Neuron (in vitro differentiated cells): ENCODE data around the gene UBE2D2.
"Not testable (repeated sequence)": the region's sequence is repeated elsewhere in the genome, so short reads cannot be mapped to it uniquely, and the experiment has no call there.

Experiments
- H2AFZ ChIP-seq: one replicate; pipeline ENCODE4 v1.6.1; 2013; ENCODE audit warnings: low read depth, mild to moderate bottlenecking, inconsistent platforms, low read length, moderate library complexity
- H3K27me3 ChIP-seq: one replicate; pipeline ENCODE4 v1.6.1; 2013; ENCODE audit warnings: low read length; ENCODE audit not compliant: insufficient read depth
- H3K36me3 ChIP-seq: one replicate; pipeline ENCODE4 v1.6.1; 2013; ENCODE audit warnings: low read length; ENCODE audit not compliant: insufficient read depth
- H3K4me1 ChIP-seq: one replicate; pipeline ENCODE4 v1.6.1; 2013; ENCODE audit warnings: low read length; ENCODE audit not compliant: insufficient read depth
- H3K4me3 ChIP-seq: 2 replicates; pipeline ENCODE4 v1.5.1; 2013; ENCODE audit warnings: mild to moderate bottlenecking, low read length, moderate library complexity
- H3K9me3 ChIP-seq: one replicate; pipeline ENCODE4 v1.6.1; 2013; ENCODE audit warnings: low read length

Gene UBE2D2

DNA sequence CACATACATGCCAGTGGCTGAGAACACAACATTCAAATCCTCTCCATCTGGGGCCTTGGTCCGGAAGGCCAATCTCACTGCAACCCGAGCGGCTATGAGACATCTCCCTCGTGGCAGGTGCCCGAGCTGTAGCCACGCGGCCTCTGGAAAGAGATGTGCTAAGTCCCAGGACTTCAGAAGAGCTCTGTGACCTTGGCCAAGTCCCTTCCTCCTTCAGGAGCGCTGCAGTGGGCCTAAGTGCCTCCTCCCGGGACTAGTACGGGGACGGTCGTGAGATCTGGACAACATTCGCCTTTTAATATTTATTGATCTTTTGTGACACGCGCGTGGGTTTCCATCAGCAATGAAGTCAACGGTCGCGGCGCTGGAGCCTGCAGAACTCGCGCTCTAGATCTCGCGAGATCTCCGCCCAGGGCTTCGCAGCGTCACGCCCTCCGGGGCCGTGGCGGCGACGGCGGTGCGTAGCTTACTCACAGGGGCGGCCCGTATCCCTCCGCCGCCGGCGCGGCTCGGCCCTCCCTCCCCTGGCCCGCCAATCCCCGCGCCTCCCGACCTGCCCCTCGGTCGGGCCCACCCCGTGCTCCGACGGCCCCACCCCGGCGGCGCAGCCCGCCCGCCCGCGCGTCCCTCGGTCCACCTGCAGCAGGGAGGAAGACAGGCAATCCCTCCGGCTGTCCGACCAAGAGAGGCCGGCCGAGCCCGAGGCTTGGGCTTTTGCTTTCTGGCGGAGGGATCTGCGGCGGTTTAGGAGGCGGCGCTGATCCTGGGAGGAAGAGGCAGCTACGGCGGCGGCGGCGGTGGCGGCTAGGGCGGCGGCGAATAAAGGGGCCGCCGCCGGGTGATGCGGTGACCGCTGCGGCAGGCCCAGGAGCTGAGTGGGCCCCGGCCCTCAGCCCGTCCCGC is at the start of gene UBE2D2:
TSS of gene UBE2D2 (plus strand) at position 588 of the 903 bp plus-strand sequence. CDS start 453 bp downstream, outside the sequence.
- Histone ChIP-seq H2AFZ (peak within 1 kb of the TSS; percentile 88), H3K9me3 (no peaks in the 10 kb centered on the region), H3K4me3 (peak within 1 kb of the TSS; percentile 78), H3K27me3 (no peaks in the 10 kb centered on the region), H3K36me3 (peaks cover 22% of the 10 kb centered on the region), H3K4me1 (peaks cover 10% of the 10 kb centered on the region)

DNA sequence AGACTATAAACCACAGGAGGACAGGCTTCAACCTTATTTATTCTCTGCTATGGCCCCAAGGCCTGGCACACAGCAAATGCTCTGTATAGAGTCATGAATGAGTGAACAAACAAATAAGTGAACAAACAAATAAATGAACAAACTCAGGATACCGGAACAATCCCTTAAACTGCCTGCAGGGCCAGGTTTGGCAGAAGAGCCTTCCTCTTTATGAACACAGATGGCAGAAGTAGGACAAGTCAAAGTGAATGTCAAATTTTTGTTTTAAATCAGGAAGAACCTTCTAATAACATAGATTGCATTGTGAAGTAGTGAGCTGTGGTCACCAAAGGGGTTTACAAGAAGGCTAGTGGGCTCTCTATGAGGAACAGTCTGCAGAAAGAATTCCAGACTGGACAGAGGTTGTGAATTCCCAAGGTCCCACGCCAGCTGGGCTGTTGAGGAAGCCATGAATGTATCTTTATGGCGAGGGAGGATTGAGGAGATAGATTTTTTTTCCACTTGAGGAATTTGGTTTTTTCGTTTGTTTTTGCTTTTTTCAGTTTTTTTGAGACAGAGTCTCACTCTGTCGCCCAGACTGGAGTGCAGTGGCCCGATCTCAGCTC is 48.3 kb upstream of the UBE2D2 start:
- H2AFZ ChIP-seq, result no peak overlapping the region
- no peaks in the 10 kb centered on the region for H3K9me3 ChIP-seq
- no peaks in the 10 kb centered on the region for H3K36me3 ChIP-seq
- peaks cover 3% of the 10 kb centered on the region for H3K4me1 ChIP-seq
- peaks cover 2% of the 10 kb centered on the region for H3K27me3 ChIP-seq
- no peak overlapping the region for H3K4me3 ChIP-seq

DNA sequence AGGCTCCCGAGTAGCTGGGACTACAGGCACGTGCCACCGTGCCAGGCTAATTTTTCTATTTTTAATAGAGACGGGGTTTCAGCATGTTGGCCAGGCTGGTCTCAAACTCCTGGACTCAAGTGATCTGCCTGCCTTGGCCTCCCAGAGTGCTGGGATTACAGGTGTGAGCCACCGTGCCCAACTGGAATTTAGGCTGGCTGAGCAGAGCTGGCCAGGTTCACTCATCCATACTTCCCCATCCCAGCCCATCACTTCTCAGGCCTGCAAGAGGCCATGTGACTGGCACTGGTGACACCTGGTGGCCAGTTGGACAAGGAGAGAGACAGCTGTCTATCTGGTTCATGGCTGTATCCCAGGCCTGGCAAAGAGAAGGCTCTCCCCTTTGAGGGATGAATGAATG is 47.7 kb upstream of the UBE2D2 start:
- H3K36me3 ChIP-seq, H2AFZ ChIP-seq, H3K27me3 ChIP-seq, H3K4me3 ChIP-seq, H3K4me1 ChIP-seq, H3K9me3 ChIP-seq: not testable (repeated sequence)

DNA sequence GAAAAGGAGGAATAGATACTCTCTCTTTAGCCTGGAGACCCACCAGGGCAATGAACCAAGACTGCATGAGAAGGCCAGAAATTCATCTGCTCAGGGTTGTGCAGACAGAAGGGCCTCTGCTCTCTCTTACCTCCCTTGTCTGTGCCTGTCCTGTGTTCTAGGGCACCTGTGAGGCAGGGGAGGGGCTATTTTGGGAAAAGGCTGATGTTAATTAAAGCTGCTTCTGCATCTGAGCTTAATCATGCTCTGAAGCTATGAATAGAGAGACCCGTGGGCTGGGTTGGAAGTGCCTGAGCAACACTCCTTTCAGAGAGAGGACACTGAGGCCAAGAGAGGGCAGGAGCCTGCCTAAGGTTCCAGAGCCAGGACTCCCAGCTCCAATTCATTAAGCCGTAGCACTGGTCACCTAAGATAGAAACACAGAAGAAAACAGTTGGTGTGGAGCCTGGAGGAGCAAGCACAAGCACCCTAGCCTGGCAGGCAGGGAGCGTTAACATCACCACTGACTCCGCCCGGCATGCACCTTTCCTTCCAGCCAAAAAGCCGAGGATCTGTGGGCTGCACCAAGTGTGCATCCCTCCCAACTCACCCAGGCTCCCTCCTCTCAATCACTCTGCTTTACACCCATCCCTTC is 47.2 kb upstream of the UBE2D2 start:
- Histone ChIP-seq H3K4me1 (peaks cover 9% of the 10 kb centered on the region), H3K4me3 (no peak overlapping the region), H3K9me3 (no peaks in the 10 kb centered on the region), H3K36me3 (no peaks in the 10 kb centered on the region), H3K27me3 (peaks cover under 1% of the 10 kb centered on the region), H2AFZ (no peak overlapping the region)

DNA sequence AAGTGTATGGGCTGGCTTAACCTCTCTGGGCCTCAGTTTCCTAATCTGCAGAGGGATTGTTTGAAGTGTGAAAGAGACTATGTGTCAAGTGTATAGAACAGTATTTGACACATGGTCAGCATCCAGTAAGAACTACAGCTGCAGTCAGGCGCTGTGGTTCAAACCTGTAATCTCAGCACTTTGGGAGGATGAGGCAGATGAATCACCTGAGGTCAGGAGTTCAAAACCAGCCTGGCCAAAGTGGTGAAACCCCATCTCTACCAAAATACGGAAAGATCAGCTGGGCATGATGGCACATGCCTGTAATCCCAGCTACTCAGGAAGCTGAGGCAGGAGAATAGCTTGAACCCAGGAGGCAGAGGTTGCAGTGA is 46.7 kb upstream of the UBE2D2 start:
- no peaks in the 10 kb centered on the region for H3K9me3 ChIP-seq
- no peak overlapping the region for H2AFZ ChIP-seq
- H3K36me3 ChIP-seq, result no peaks in the 10 kb centered on the region
- no peaks in the 10 kb centered on the region for H3K27me3 ChIP-seq
- peaks cover 9% of the 10 kb centered on the region for H3K4me1 ChIP-seq
- H3K4me3 ChIP-seq, result no peak overlapping the region

DNA sequence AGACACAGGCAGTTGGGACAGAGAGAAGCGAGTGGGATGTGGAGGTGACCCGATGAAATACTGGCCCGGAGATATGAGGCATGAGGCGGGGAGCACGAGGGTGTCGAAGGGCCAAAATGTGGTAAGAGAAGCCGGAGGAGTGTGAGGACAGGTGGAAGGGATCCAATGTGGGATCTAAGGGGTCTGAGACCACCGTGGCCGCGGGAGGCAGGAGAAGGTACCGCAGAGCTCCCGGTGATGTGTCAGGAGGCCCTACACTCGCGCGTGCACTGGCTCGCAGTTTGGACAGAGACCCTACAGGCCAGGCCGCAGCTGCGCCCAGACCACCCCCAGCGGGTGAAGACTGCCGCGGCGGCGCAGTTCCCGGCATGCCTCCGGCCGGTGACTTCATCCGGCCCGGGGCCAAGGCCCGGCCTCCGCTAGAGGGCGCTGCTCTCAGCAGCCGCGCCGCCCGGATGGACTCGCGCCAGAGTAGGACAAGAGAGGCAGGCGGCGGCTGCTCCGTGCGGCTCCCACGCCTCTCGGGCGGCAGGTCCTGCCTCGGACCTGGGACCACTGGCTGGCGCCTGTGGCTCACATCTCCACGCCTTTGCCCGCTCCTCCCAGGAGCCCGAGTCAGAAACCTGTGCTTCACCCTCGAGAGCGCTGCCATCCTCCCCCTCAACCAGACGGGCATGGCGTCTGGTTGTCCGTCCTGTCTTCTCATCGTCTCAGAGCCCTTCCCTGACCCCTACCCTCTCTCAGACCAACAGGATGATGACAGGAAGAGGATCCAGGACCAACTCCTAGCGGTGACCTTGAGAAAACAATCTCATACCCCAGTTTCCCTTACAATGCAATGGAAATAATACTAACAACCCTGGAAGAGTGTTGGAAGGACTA is 43.2 kb upstream of the UBE2D2 start:
- H3K4me1 ChIP-seq, result peaks cover 9% of the 10 kb centered on the region
- no peaks in the 10 kb centered on the region for H3K9me3 ChIP-seq
- no peaks in the 10 kb centered on the region for H3K27me3 ChIP-seq

DNA sequence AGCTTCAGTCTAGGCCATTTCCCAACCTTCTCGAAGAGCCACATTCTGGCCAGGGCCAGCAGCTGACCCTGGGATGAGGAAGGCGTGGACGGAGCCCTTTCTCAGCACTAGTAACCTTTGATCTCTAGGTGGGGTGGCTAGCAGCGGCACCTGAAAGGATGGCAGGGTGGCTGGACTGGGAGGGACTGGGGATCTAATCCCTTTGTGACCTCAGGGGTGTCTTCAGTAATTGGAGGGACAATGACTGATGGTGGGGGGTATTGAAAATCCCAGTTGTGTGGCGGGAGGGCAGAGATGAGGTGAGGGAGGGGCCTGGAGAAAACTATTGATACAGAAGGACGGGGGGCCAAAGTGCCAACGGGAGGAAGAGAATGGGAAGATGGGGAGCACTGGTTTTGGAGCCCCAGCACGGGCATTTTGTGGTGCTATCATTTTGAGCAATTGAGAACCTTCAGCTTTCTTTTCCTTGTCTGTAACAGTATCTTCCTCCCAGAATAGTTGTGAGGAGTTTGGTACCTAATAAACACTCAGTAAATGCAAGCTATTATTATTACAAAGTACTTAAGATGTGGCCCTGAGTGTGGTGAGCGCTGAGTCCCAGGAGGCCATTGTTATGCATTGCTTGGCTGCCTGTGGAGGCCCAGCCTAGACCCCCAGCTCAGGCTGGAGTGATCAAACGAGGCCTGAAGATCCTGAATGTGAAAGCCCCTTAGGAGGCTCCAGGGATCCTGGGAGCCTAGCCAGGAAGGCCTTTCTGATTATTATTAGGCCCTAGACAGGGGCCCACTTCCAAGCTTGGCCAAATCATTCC is 37.3 kb upstream of the UBE2D2 start:
- no peaks in the 10 kb centered on the region for H3K9me3 ChIP-seq
- no peaks in the 10 kb centered on the region for H3K27me3 ChIP-seq
- no peak overlapping the region for H2AFZ ChIP-seq
- H3K4me3 ChIP-seq, result no peak overlapping the region
- H3K36me3 ChIP-seq, result no peaks in the 10 kb centered on the region
- H3K4me1 ChIP-seq, result peaks cover 22% of the 10 kb centered on the region

More for the DNA sequence above, 43.2 kb upstream of the UBE2D2 start:
- peak overlapping the region; percentile 53 for H3K4me3 ChIP-seq
- peak overlapping the region; percentile 82 for H2AFZ ChIP-seq
- no peaks in the 10 kb centered on the region for H3K36me3 ChIP-seq

DNA sequence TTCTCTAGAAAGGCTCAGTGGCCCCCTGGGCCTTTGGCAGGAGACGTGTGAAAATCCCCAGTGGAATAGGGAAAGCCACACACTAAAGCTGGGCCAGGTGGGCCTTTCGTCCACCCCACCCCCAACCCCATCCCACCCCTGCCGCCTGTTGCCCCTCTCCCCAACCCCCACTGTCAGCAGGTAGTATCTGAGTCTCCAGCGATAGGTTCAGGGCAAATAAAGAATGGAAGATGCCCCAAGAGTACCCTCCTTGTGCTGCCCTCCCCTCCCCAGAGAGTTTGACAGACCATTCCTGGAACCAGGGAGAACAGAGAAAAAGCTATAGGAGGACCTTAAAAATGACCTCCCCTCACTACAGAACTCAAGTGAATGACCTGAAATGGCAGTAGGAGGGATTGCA is 36.7 kb upstream of the UBE2D2 start:
- Histone ChIP-seq H3K4me3 (no peak overlapping the region), H3K36me3 (no peaks in the 10 kb centered on the region), H2AFZ (no peak overlapping the region), H3K4me1 (peaks cover 22% of the 10 kb centered on the region), H3K9me3 (no peaks in the 10 kb centered on the region), H3K27me3 (no peaks in the 10 kb centered on the region)

DNA sequence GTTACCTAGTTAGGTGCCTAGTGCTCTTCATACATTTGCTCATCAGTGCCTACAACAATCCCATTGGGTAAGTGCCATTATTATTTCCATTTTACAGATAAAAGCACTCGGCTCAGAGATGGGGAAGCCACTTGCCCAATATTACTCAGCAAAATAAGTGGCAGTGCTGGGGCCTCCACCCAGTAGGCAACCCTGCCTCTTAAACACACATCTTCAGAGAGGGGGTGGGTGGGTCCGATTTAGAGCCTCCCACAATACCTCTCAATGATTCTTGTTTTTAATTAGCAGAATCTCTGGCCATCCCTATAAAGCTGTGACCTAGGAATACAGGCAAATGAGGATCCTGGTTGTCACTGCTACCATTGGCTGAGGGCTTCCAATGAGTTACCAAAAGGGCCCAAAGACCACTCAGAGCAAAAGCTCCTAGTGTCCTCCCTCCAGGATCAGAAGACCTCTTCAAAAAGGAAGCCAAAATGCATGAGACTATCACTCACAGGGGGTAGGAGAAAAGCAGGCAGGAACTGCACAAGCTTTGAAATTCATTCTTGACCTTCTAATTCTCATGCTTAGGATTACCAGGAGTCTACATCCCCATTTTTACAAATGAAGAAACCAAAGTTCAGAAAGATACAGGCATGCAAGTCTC is 36.1 kb upstream of the UBE2D2 start:
- Histone ChIP-seq H3K4me1 (peaks cover 22% of the 10 kb centered on the region), H3K27me3 (no peaks in the 10 kb centered on the region), H3K9me3 (no peaks in the 10 kb centered on the region), H2AFZ (no peak overlapping the region), H3K4me3 (no peak overlapping the region), H3K36me3 (no peaks in the 10 kb centered on the region)

DNA sequence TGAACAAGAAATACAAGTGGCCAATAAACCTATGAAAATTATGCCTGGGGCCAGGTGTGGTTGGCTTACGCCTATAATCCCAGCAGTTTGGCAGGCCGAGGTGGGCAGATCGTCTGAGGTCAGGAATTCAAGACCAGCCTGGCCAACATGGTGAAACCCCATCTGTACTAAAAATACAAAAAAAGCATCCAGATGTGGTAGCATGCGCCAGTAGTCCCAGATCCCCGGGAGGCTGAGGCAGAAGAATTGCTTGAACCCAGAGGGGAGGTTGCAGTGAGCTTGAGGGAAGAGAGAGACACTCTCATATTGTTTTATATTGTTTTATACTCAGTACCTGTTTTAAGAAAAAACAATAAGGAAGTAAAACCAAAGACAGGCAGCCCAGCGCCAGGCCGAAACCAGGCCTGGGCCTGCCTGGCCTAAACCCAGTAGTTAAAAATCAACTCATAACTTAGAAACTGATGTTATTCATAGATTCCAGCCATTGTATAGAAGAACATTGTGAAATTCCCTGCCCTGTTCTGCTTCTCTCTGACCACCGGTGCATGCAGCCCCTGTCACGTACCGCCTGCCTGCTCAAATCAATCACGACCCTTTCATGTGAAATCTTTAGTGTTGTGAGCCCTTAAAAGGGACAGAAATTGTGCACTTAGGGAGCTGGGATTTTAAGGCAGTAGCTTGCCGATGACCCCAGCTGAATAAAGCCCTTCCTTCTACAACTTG is 35.4 kb upstream of the UBE2D2 start:
- H3K4me3 ChIP-seq, result peak overlapping the region; percentile 21
- H2AFZ ChIP-seq, result peak overlapping the region; percentile 44
- peaks cover 22% of the 10 kb centered on the region for H3K4me1 ChIP-seq
- H3K36me3 ChIP-seq, H3K27me3 ChIP-seq, H3K9me3 ChIP-seq: not testable (repeated sequence)

DNA sequence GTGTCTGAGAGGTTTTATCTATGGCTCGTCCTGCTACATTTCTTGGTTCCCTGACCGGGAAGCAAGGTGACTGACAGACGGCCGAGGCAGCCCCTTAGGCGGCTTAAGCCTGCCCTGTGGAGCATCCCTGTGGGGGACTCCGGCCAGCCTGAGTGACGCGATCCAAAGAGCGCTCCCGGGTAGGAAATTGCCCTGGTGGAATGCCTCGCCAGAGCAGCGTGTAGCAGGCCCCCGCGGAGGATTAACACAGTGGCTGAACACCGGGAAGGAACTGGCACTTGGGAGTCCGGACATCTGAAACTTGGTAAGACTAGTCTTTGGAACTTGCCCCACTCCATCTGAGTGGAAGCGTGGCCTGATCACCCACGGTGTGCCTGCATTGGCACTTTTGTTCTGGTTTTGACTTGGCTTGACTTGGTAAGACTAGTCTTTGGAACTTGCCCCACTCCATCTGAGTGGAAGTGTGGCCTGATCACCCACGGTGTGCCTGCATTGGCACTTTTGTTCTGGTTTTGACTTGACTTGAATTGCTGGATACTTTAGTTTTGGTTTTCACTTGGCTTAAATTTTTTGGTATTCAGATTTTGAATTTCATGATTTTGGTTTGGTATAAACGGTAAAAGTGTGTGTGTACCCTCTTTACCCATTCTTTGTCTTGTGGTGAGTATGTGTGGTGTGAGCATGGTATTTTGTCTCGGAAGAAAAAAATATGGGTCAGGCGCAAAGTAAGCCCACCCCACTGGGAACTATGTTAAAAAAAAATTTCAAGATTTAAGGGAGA is 34.6 kb upstream of the UBE2D2 start:
- not testable (repeated sequence) for H3K36me3 ChIP-seq, H3K9me3 ChIP-seq, H3K27me3 ChIP-seq
- Histone ChIP-seq H3K4me3 (peak overlapping the region; percentile 21), H3K4me1 (peaks cover 25% of the 10 kb centered on the region), H2AFZ (peak overlapping the region; percentile 44)
